HL-60 (cell line): ENCODE results near the gene LRMDA.

Source experiments
- DNase-seq, 2 experiments: peaks; one replicate each; pipeline ENCODE4 v3.0.0-alpha.2; 2010 to 2020; ENCODE audit warnings: low read depth in 1 of 2, low spot score in 1 of 2
- H3K27ac ChIP-seq: fragments of 250-450 bp; sonication (Bioruptor Pico); replicated peaks from 2 replicates; pipeline ENCODE4 v1.5.1; 2020; ENCODE audit warnings: mild to moderate bottlenecking, moderate library complexity
- H3K27me3 ChIP-seq: fragments of 250-450 bp; sonication (Bioruptor Pico); 2 replicates; pipeline ENCODE4 v1.5.1; 2021; ENCODE audit warnings: mild to moderate bottlenecking, moderate library complexity; ENCODE audit not compliant: insufficient read depth, poor library complexity, severe bottlenecking
- H3K4me3 ChIP-seq: replicated peaks from 2 replicates; pipeline ENCODE4 v1.5.1; 2011; ENCODE audit warnings: mild to moderate bottlenecking, control low read depth, low read length; ENCODE audit not compliant: insufficient read depth
- CTCF ChIP-seq: IDR thresholded peaks from one replicate; pipeline ENCODE4 v1.5.1; 2011; ENCODE audit warnings: low read length, control low read depth, inconsistent platforms; ENCODE audit not compliant: insufficient read depth
- GABPA ChIP-seq: IDR thresholded peaks from 2 replicates; pipeline ENCODE4 v1.6.1; 2012; ENCODE audit warnings: low read depth
- POLR2AphosphoS5 ChIP-seq: IDR thresholded peaks from 2 replicates; pipeline ENCODE4 v1.6.1; 2012; ENCODE audit warnings: low read depth
- REST ChIP-seq: IDR thresholded peaks from 2 replicates; pipeline ENCODE4 v1.6.1; 2012; ENCODE audit warnings: low read depth; ENCODE audit not compliant: insufficient replicate concordance
- SPI1 ChIP-seq: IDR thresholded peaks from 2 replicates; pipeline ENCODE4 v1.6.1; 2012; ENCODE audit warnings: low read depth, mild to moderate bottlenecking, borderline replicate concordance

LRMDA gene

DNA sequence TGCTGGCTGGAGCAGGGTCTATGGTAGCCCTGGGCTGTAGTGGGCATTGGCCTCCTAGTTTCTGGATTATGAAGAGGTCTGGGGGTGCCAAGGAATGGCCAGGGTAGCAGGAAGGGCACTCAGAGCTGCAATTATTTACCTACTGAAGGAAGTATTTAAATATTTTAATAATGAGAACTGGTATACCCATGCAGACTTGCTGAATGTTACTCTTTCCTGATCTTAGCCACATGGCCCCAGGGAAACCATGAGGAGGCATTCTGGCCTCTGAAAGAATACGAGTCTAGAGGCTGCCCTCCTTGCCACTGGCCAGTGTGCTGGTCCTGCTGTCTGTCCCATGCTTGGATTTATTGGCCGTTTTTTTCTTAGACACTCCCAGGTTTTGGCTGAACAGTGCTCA, 599.7 kb downstream of the LRMDA start:
- Histone ChIP-seq H3K27ac (no peak overlapping the region), H3K4me3 (no peak overlapping the region), H3K27me3 (no peaks in the 10 kb centered on the region)
- no peak for DNase-seq
- TF ChIP-seq CTCF (no peak), REST (no peak), GABPA (no peak), SPI1 (no peak), POLR2AphosphoS5 (no peak)

DNA sequence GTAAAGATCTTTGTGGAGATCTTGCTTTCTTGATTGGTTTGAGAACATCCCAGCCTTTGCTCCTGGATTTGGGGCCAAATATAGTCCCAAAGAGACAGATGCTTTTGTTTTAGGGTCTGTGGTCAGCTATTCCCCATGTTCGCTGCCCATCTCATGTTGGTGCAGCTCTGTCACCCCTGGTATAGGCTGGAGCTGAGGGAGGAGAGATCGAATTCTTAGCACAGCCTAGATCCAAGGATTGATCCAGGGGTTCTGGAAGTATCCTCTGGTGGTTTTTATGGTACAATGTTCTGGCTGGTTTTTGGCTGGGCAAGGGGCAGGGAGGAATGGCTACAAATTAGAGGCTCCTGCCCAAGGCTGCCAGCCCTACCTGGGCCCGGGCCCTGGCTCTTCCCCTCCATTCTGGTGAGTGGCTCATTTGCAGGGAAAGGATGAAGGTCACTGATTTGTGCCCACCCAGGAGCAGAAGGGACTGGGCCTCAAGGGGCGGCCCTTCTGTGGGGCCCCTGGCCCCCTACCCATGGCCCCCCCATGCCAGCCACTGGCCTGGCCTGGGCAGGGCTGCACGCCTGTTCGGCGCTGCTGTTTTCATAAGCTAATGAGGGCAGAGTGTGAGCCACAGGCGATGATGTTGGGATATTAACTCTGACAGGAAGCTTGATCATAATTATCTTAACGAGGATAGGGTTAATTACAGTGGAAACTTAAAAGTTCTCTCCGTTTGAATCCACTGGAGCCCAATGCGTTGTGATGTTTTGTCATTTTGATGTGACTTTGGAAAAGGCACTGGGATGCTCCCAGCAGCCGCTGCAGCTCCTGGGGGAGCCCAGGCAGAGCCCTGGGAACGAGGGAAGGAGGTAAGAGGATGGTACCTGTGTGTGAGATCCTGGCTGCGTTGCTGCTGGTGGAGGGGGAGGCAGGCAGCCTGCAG, 600.6 kb downstream of the LRMDA start:
- no peak overlapping the region for H3K4me3 ChIP-seq
- no peak overlapping the region for H3K27ac ChIP-seq
- DNase-seq = no peak
- TF ChIP-seq GABPA (no peak), CTCF (no peak), REST (no peak), SPI1 (no peak), POLR2AphosphoS5 (no peak)
- no peaks in the 10 kb centered on the region for H3K27me3 ChIP-seq

GRCh38 chr10:76032700-76033039, 601.2 kb downstream of the LRMDA start:
- no peak overlapping the region for H3K4me3 ChIP-seq
- H3K27ac ChIP-seq = no peak overlapping the region
- H3K27me3 ChIP-seq = no peaks in the 10 kb centered on the region
- DNase-seq = no peak
- TF ChIP-seq REST (no peak), GABPA (no peak), CTCF (no peak), POLR2AphosphoS5 (no peak), SPI1 (no peak)
